Colon (tissue), 2 donors: ENCODE results near the gene PARVA.

Source experiments
- FAIRE-seq: peaks from 2 replicates; lab custom pipeline; 2012; peaks lifted over from hg19 to GRCh38; lab: Jason Lieb, UNC
- donor health status: control.
- donor health status: control.

The PARVA gene

GRCh38 chr11:12433121-12433520 is 55.8 kb downstream of the PARVA start:
- no peak for FAIRE-seq

GRCh38 chr11:12433571-12434324 is 56.4 kb downstream of the PARVA start:
- no peak for FAIRE-seq

- FAIRE-seq, result no peak
Observed at GRCh38 chr11:12434325-12434654, 56.9 kb downstream of the PARVA start.

- FAIRE-seq, result no peak
Observed at GRCh38 chr11:12435264-12435663, 57.9 kb downstream of the PARVA start.

GRCh38 chr11:12436266-12436665 is 58.9 kb downstream of the PARVA start:
- FAIRE-seq, result no peak

- no peak for FAIRE-seq
Observed at GRCh38 chr11:12438291-12438690, 60.9 kb downstream of the PARVA start.

GRCh38 chr11:12439615-12440014 is 62.2 kb downstream of the PARVA start:
- FAIRE-seq, result no peak

GRCh38 chr11:12440565-12440964 is 63.2 kb downstream of the PARVA start:
- FAIRE-seq, result no peak

- FAIRE-seq, result no peak
Observed at GRCh38 chr11:12441231-12441861, 64.0 kb downstream of the PARVA start.

- no peak for FAIRE-seq
Observed at GRCh38 chr11:12444601-12445000, 67.2 kb downstream of the PARVA start.

GRCh38 chr11:12445001-12445400 is 67.6 kb downstream of the PARVA start:
- no peak for FAIRE-seq

GRCh38 chr11:12446863-12447262 is 69.5 kb downstream of the PARVA start:
- no peak for FAIRE-seq

GRCh38 chr11:12448131-12448939 is 71.0 kb downstream of the PARVA start:
- no peak for FAIRE-seq

- FAIRE-seq, result no peak
Observed at GRCh38 chr11:12449961-12450715, 72.8 kb downstream of the PARVA start.

- FAIRE-seq, result no peak
Observed at GRCh38 chr11:12451179-12451814, 73.9 kb downstream of the PARVA start.

- FAIRE-seq, result no peak
Observed at GRCh38 chr11:12453243-12453642, 75.9 kb downstream of the PARVA start.

- no peak for FAIRE-seq
Observed at GRCh38 chr11:12454782-12455181, 77.4 kb downstream of the PARVA start.

- no peak for FAIRE-seq
Observed at GRCh38 chr11:12455938-12456337, 78.6 kb downstream of the PARVA start.

GRCh38 chr11:12456651-12457579 is 79.5 kb downstream of the PARVA start:
- no peak for FAIRE-seq

- FAIRE-seq, result no peak
Observed at GRCh38 chr11:12458042-12458441, 80.7 kb downstream of the PARVA start.

- FAIRE-seq, result no peak
Observed at GRCh38 chr11:12459374-12459773, 82.0 kb downstream of the PARVA start.
